HG03135 (cell line): ENCODE results near the gene PSMA7.
A peak's percentile ranks its signal among the peaks of the same experiment; 100 is the strongest.

ENCODE experiments used
- ATAC-seq: cut with Tn5 transposase; IDR thresholded peaks from one replicate; pipeline ENCODE4 v1.9.1; 2021; ENCODE audit warnings: mild to moderate bottlenecking, moderate library complexity; ENCODE audit not compliant: unreplicated experiment

The PSMA7 gene

GRCh38 chr20:62137478-62138203 lies 5.6 kb downstream of the PSMA7 start:
- no peak for ATAC-seq

- no peak for ATAC-seq
Observed at GRCh38 chr20:62137092-62137384, 6.2 kb downstream of the PSMA7 start.

- no peak for ATAC-seq
Observed at GRCh38 chr20:62136283-62137091, 6.7 kb downstream of the PSMA7 start.

- ATAC-seq = no peak
Observed at GRCh38 chr20:62135573-62136266, 7.5 kb downstream of the PSMA7 start.

- no peak for ATAC-seq
Observed at GRCh38 chr20:62134735-62135231, 8.4 kb downstream of the PSMA7 start.

- no peak for ATAC-seq
Observed at GRCh38 chr20:62133864-62134263, 9.3 kb downstream of the PSMA7 start.

- ATAC-seq = no peak
Observed at GRCh38 chr20:62133051-62133845, 9.9 kb downstream of the PSMA7 start.

GRCh38 chr20:62132421-62132820 lies 10.8 kb downstream of the PSMA7 start:
- no peak for ATAC-seq

GRCh38 chr20:62131560-62132320 lies 11.5 kb downstream of the PSMA7 start:
- no peak for ATAC-seq

- ATAC-seq = no peak
Observed at GRCh38 chr20:62129731-62130531, 13.3 kb downstream of the PSMA7 start.

GRCh38 chr20:62128502-62128901 lies 14.7 kb downstream of the PSMA7 start:
- ATAC-seq = no peak

GRCh38 chr20:62127799-62128198 lies 15.4 kb downstream of the PSMA7 start:
- no peak for ATAC-seq

GRCh38 chr20:62126141-62126540 lies 17.1 kb downstream of the PSMA7 start:
- ATAC-seq = no peak

- no peak for ATAC-seq
Observed at GRCh38 chr20:62123450-62124118, 19.6 kb downstream of the PSMA7 start.

GRCh38 chr20:62122654-62123449 lies 20.3 kb downstream of the PSMA7 start:
- ATAC-seq = peak; percentile 13

GRCh38 chr20:62121776-62122653 lies 21.2 kb downstream of the PSMA7 start, which contains the start of gene LSM14B:
TSS of gene LSM14B (plus strand) at chr20:62122475. CDS start at chr20:62122667, 192 bp downstream.
- peak; percentile 75 for ATAC-seq
